Ascending aorta (tissue), 2 donors: ENCODE measurements around the gene CDC14B. TPM values are rescaled to one million over a fixed set of nuclear protein-coding genes. Genes with fewer than 3 reads are reported as not detected.
A peak's percentile ranks its signal among the peaks of the same experiment; 100 is the strongest.

Source experiments
- DNase-seq, 2 donors: peaks; one replicate each; pipeline ENCODE4 v3.0.0-alpha.2; 2019; ENCODE audit warnings: low spot score in 2 of 2
- H3K27ac ChIP-seq, 2 donors: fragments of 200-600 bp; sonication (generic); one replicate each; pipeline ENCODE4 v1.5.1; 2016 to 2017; ENCODE audit warnings: mild to moderate bottlenecking in 1 of 2
- H3K27me3 ChIP-seq: fragments of 200-600 bp; sonication (generic); one replicate; pipeline ENCODE4 v1.5.1; 2017
- H3K36me3 ChIP-seq, 2 donors: fragments of 200-600 bp; sonication (generic); one replicate each; pipeline ENCODE4 v1.5.1; 2016
- H3K4me1 ChIP-seq, 2 donors: fragments of 200-600 bp; sonication (generic); one replicate each; pipeline ENCODE4 v1.5.1; 2016 to 2017; ENCODE audit warnings: mild to moderate bottlenecking in 1 of 2
- H3K4me3 ChIP-seq, 2 donors: fragments of 200-600 bp; sonication (generic); one replicate each; pipeline ENCODE4 v1.5.1; 2016 to 2017; ENCODE audit warnings: mild to moderate bottlenecking in 1 of 2
- H3K9me3 ChIP-seq, 2 donors: fragments of 200-600 bp; sonication (generic); one replicate each; pipeline ENCODE4 v1.5.1; 2016
- CTCF ChIP-seq, 3 experiments: fragments of 200-600 bp in 2 of 3; fragments of 450-650 bp in 1 of 3; sonication (generic) in 2 of 3; IDR thresholded peaks; one replicate each; pipeline ENCODE4 v1.5.1; 2016 to 2019; ENCODE audit warnings: antibody characterized with exemption in 3 of 3, mild to moderate bottlenecking in 1 of 3, moderate library complexity in 1 of 3
- intact Hi-C: fragments of 100-400 bp; cut with DNase I; formaldehyde crosslinking; loops from one replicate; pipeline ENCODE4 v1.15.1; 2023
- total RNA-seq: library from RNA; depleted of rRNA; stranded (reverse); fragments of >200 nt; gene quantifications from one replicate; pipeline ENCODE4 v1.1.0, GENCODE V29; 2016

CDC14B gene
- total RNA-seq, 1 donor from 2014 or later = 47.8 TPM

GRCh38 chr9:96663506-96664120 is 44.0 kb upstream of the CDC14B start:
- no peak overlapping the region for H3K4me3 ChIP-seq
- H3K36me3 ChIP-seq = no peaks in the 10 kb centered on the region
- H3K9me3 ChIP-seq = no peaks in the 10 kb centered on the region
- no peak overlapping the region for H3K27ac ChIP-seq
- H3K4me1 ChIP-seq = no peaks in the 10 kb centered on the region
- intact Hi-C loops = no loop called here
- no peaks in the 10 kb centered on the region for H3K27me3 ChIP-seq
- TF ChIP-seq CTCF (IDR thresholded peaks at IDR 0.05) = no peak
- DNase-seq = no peak

GRCh38 chr9:96661711-96662110 is 42.1 kb upstream of the CDC14B start:
- Histone ChIP-seq H3K9me3 (no peaks in the 10 kb centered on the region), H3K4me1 (no peaks in the 10 kb centered on the region), H3K27me3 (no peaks in the 10 kb centered on the region), H3K4me3 (no peak overlapping the region), H3K27ac (no peak overlapping the region), H3K36me3 (no peaks in the 10 kb centered on the region)
- TF ChIP-seq CTCF (IDR thresholded peaks at IDR 0.05) = no peak
- intact Hi-C loops = no loop called here
- DNase-seq = no peak

- no peak overlapping the region for H3K4me3 ChIP-seq
- H3K4me1 ChIP-seq = peaks cover 0 to 3% of the 10 kb centered on the region in 2 donors
- no peak for DNase-seq
- TF ChIP-seq CTCF (IDR thresholded peaks at IDR 0.05) = no peak
- H3K9me3 ChIP-seq = no peaks in the 10 kb centered on the region
- no peak overlapping the region for H3K27ac ChIP-seq
- intact Hi-C loops = no loop called here
- no peaks in the 10 kb centered on the region for H3K36me3 ChIP-seq
- H3K27me3 ChIP-seq = no peaks in the 10 kb centered on the region
Observed at GRCh38 chr9:96660692-96661248, 41.1 kb upstream of the CDC14B start.

- no peak for TF ChIP-seq CTCF (IDR thresholded peaks at IDR 0.05)
- no peaks in the 10 kb centered on the region for H3K27me3 ChIP-seq
- H3K4me1 ChIP-seq = peaks cover 4 to 7% of the 10 kb centered on the region in 2 donors
- H3K36me3 ChIP-seq = peaks cover 11 to 12% of the 10 kb centered on the region in 2 donors
- H3K4me3 ChIP-seq = peak within 1 kb of the TSS; percentile 64 to 92
- intact Hi-C loops = loop anchor here (1.0 to 2.0 kb wide), 4 partner anchors 30 to 173 kb away; no protein-coding TSS in a partner anchor
- H3K9me3 ChIP-seq = no peaks in the 10 kb centered on the region
- peak within 1 kb of the TSS; percentile 96 to 100 for H3K27ac ChIP-seq
- peak; percentile 70 to 96 for DNase-seq
Observed at GRCh38 chr9:96655198-96655851, 35.7 kb upstream of the CDC14B start, which contains the start of gene PRXL2C. TSS of gene PRXL2C (minus strand) at chr9:96655317. CDS start at chr9:96655281, 36 bp downstream.

- Histone ChIP-seq H3K36me3 (peaks cover 14 to 18% of the 10 kb centered on the region in 2 donors), H3K4me3 (peak overlapping the region; percentile 64 to 92), H3K4me1 (peaks cover 4 to 7% of the 10 kb centered on the region in 2 donors), H3K27ac (peak overlapping the region; percentile 96 to 100), H3K9me3 (no peaks in the 10 kb centered on the region), H3K27me3 (no peaks in the 10 kb centered on the region)
- TF ChIP-seq CTCF (IDR thresholded peaks at IDR 0.05) = peak in 1 of 3 experiments; percentile 47
- DNase-seq = peak; percentile 73 to 95
- intact Hi-C loops = loop anchor here (1.0 to 5.0 kb wide), 8 partner anchors 31 to 236 kb away; partner anchors contain the start of genes CDC14B, HABP4 and ZNF367
Observed at GRCh38 chr9:96654450-96655197, 35.0 kb upstream of the CDC14B start.
